Measurements from ENCODE around the gene NR5A2. TPM values are rescaled to one million over a fixed set of nuclear protein-coding genes. Genes with fewer than 3 reads are reported as not detected.
A peak's percentile ranks its signal among the peaks of the same experiment; 100 is the strongest.

The NR5A2 gene
- total RNA-seq, 1 donor from 2014 or later: not detected

DNA sequence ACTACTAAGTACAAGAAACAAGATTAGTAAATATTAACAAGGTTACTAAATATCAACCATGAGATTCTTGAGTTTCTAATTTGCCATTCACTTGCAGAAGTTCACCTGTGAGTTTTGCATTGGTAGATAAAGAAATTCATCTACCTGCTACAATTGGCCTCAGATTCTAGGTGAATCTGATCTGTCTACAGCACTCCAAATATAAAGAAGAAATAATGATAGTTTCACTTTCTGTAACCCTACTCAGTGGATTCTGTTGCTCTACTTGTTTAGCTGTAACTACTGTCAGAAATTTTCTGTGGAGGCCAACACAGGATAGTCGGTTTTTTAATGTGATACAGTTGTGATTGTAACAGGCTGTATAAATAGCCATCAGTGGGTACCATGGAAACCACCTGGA lies 118.6 kb downstream of the NR5A2 start:
- no peak for FAIRE-seq
- TF ChIP-seq, protein P1, sequence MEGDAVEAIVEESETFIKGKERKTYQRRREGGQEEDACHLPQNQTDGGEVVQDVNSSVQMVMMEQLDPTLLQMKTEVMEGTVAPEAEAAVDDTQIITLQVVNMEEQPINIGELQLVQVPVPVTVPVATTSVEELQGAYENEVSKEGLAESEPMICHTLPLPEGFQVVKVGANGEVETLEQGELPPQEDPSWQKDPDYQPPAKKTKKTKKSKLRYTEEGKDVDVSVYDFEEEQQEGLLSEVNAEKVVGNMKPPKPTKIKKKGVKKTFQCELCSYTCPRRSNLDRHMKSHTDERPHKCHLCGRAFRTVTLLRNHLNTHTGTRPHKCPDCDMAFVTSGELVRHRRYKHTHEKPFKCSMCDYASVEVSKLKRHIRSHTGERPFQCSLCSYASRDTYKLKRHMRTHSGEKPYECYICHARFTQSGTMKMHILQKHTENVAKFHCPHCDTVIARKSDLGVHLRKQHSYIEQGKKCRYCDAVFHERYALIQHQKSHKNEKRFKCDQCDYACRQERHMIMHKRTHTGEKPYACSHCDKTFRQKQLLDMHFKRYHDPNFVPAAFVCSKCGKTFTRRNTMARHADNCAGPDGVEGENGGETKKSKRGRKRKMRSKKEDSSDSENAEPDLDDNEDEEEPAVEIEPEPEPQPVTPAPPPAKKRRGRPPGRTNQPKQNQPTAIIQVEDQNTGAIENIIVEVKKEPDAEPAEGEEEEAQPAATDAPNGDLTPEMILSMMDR (IDR thresholded peaks at IDR 0.05; ENCODE audit: insufficient read depth, low read length, severe bottlenecking): no peak
- H3K4me3 ChIP-seq (ENCODE audit: low read depth, low read length): no peak overlapping the region
- DNase-seq (ENCODE audit: low read depth): no peak
- no peaks in the 10 kb centered on the region for H3K27me3 ChIP-seq (ENCODE audit: control insufficient read depth, insufficient read depth, low read length)
- H3K36me3 ChIP-seq (ENCODE audit: control insufficient read depth, insufficient read depth, low read length): no peaks in the 10 kb centered on the region

DNA sequence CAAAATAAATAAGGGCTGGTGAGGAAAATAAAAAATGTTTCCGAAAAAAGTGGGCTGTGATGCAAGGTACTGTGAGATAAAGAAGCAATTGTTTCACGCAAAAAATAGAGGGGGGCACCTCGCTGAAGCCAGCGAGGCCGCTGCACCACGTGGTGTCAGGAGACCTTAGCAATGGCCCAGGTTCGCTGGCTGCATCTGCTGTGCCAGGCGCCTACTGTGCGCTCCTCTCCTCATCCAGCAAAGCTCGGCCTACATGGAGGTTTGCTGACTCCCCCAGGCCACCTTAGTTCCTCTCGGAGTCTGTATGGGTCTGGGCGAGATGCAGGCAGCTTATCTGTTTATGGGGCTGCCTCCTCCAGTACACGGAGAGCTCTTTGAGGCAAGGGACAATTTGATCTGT lies 119.6 kb downstream of the NR5A2 start:
- H3K36me3 ChIP-seq (ENCODE audit: control insufficient read depth, insufficient read depth, low read length): no peaks in the 10 kb centered on the region

DNA sequence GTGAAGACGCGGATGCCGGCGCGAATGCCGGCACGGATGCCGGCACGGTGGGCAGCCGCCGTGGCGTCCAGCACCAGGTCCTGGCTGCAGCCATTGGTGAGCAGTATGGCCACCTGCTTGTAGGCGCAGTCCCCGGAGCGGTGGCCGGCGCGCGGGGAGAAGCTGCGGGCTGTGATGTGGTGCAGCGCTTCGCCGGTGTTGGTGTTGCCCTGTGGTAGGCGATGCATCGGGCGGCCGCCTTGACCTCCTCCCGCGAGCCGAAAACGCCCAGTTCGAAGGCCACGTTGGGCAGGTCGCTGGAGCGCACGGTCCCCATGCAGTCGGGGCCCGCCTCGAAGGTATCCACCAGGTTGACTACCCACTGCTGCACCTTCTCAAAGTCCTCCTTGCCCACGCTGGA lies 120.2 kb downstream of the NR5A2 start:
- H3K36me3 ChIP-seq (ENCODE audit: control insufficient read depth, insufficient read depth, low read length): no peaks in the 10 kb centered on the region
- H3K27me3 ChIP-seq (ENCODE audit: control insufficient read depth, insufficient read depth, low read length): no peaks in the 10 kb centered on the region
- DNase-seq (ENCODE audit: low read depth) (no peak), FAIRE-seq (no peak)
- TF ChIP-seq, protein P1 (IDR thresholded peaks at IDR 0.05; ENCODE audit: insufficient read depth, low read length, severe bottlenecking): no peak
- no peak overlapping the region for H3K4me3 ChIP-seq (ENCODE audit: low read depth, low read length)

More for the DNA sequence above, 119.6 kb downstream of the NR5A2 start:
- H3K4me3 ChIP-seq (ENCODE audit: low read depth, low read length): no peak overlapping the region
- TF ChIP-seq, protein P1 (IDR thresholded peaks at IDR 0.05; ENCODE audit: insufficient read depth, low read length, severe bottlenecking): no peak
- no peak for FAIRE-seq
- DNase-seq (ENCODE audit: low read depth): no peak
- no peaks in the 10 kb centered on the region for H3K27me3 ChIP-seq (ENCODE audit: control insufficient read depth, insufficient read depth, low read length)

DNA sequence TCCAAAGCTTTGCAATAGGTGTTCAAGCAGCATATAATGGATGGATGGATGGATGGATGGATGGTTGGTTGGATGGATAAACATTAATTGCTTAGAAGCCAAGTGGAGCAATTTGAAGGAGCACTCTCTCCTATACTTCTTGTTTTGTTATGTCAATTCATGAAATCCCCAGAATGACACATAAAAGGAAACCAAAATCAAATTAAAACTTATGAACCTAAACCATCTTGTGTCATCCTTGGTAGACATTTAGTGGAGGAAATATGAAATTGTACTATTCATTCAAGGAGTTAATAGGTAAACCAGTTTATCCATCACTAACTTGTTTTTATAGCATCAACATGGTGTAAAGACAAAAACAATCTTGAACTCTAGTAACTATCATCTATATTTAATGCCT lies 122.5 kb downstream of the NR5A2 start:
- Histone ChIP-seq H3K4me3 (ENCODE audit: low read depth, low read length) (no peak overlapping the region), H3K27me3 (ENCODE audit: control insufficient read depth, insufficient read depth, low read length) (no peaks in the 10 kb centered on the region), H3K36me3 (ENCODE audit: control insufficient read depth, insufficient read depth, low read length) (no peaks in the 10 kb centered on the region)
- TF ChIP-seq, protein P1 (IDR thresholded peaks at IDR 0.05; ENCODE audit: insufficient read depth, low read length, severe bottlenecking): no peak
- DNase-seq (ENCODE audit: low read depth) (no peak), FAIRE-seq (no peak)

DNA sequence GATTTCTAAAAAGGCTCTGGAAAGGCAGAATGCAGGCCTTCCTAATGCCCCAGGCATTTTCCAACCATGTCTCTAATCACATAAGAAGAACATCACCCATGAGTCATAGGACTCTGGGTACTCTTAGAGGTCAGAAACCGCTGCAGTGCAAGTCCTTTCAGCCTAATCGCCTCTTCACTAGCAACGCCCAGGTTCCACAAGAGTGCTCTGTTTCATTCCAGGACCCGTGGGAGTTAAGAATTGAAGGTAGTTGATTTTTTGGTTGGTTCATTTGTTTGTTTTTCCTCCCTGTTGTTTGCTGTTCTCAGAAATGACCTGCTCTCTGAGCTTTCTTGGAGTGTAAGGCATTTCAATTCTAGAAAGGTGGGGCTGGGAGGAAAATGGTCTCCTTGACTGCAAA lies 123.2 kb downstream of the NR5A2 start:
- TF ChIP-seq, protein P1 (IDR thresholded peaks at IDR 0.05; ENCODE audit: insufficient read depth, low read length, severe bottlenecking): no peak
- FAIRE-seq: no peak
- no peaks in the 10 kb centered on the region for H3K36me3 ChIP-seq (ENCODE audit: control insufficient read depth, insufficient read depth, low read length)
- peak; percentile 88 for DNase-seq (ENCODE audit: low read depth)
- H3K4me3 ChIP-seq (ENCODE audit: low read depth, low read length): no peak overlapping the region
- H3K27me3 ChIP-seq (ENCODE audit: control insufficient read depth, insufficient read depth, low read length): no peaks in the 10 kb centered on the region

DNA sequence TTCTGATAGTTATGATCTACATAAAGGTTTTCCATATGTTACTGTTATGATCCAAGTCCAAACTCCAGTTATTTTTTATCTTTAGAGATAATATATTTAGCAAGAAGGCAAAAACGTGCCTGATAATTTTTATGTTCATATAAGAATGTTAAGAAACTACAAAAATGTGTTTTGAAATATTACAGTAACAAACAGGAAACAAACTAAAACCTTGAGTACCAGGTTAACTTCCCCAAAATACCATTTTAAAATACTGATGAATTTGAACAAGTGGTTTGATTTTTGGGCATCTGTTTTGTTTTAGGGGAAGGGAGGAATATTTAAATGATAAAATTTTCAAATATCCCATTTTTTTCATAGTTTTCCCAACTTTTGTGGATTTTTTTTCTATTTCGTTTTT lies 124.8 kb downstream of the NR5A2 start:
- no peaks in the 10 kb centered on the region for H3K36me3 ChIP-seq (ENCODE audit: control insufficient read depth, insufficient read depth, low read length)
- no peaks in the 10 kb centered on the region for H3K27me3 ChIP-seq (ENCODE audit: control insufficient read depth, insufficient read depth, low read length)
- DNase-seq (ENCODE audit: low read depth) (no peak), FAIRE-seq (no peak)
- TF ChIP-seq, protein P1 (IDR thresholded peaks at IDR 0.05; ENCODE audit: insufficient read depth, low read length, severe bottlenecking): no peak
- no peak overlapping the region for H3K4me3 ChIP-seq (ENCODE audit: low read depth, low read length)
